BLaER1 treated with 17β-estradiol and CSF1 and Interleukin-3, amounts not matched to agents 10 nM and 100 nM (cell line): ENCODE measurements around the gene AMPD3.
A peak's percentile ranks its signal among the peaks of the same experiment; 100 is the strongest.

Experiments used
- H3K27ac ChIP-seq, 11 experiments: shearing (Covaris generic); formaldehyde crosslinking; 2 replicates each; pipeline ENCODE4 v1.8.1; 2022
- H3K27me3 ChIP-seq, 11 experiments: shearing (Covaris generic); formaldehyde crosslinking; 2 replicates each; pipeline ENCODE4 v1.8.1; 2022
- H3K36me3 ChIP-seq, 11 experiments: shearing (Covaris generic); formaldehyde crosslinking; 2 replicates each; pipeline ENCODE4 v1.8.1; 2022
- H3K4me1 ChIP-seq, 10 experiments: shearing (Covaris generic); formaldehyde crosslinking; 2 replicates each; pipeline ENCODE4 v1.8.1; 2022
- H3K4me2 ChIP-seq, 11 experiments: shearing (Covaris generic); formaldehyde crosslinking; 2 replicates each; pipeline ENCODE4 v1.8.1; 2022
- H3K4me3 ChIP-seq, 10 experiments: shearing (Covaris generic); formaldehyde crosslinking; 2 replicates each; pipeline ENCODE4 v1.8.1; 2022
- H3K9ac ChIP-seq, 11 experiments: shearing (Covaris generic); formaldehyde crosslinking; 2 replicates each; pipeline ENCODE4 v1.8.1; 2022
- H3K9me3 ChIP-seq, 11 experiments: shearing (Covaris generic); formaldehyde crosslinking; replicated peaks in 1 of 11; 2 replicates each; pipeline ENCODE4 v1.8.1; 2022
- H4K20me1 ChIP-seq, 11 experiments: shearing (Covaris generic); formaldehyde crosslinking; 2 replicates each; pipeline ENCODE4 v1.8.1; 2022
- Cebpa-rat ChIP-seq, 11 experiments: shearing (Covaris generic); IDR thresholded peaks; 2 replicates each; pipeline ENCODE4 v1.8.1; 2022

Gene AMPD3

DNA sequence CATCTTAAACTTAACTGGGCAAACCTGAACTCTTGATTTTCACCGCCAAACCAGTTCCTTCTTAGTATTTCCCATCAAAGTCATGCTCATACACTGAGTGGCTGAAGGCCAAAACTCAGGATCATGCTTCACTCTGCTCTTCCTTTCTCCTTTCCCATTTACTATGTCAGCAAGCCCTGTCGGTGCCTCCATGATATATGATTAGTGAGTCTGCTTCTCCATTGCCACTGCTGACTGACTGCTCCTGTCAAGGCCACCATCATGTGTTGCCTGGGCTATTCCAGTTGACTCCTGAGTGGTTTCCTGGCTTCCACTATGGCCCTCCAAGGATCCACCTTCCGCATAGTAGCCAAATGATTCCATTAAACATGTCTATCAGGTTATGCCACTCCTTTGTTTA is 42.8 kb upstream of the AMPD3 start:
- Histone ChIP-seq H4K20me1 (no peaks in the 10 kb centered on the region), H3K9me3 (no peaks in the 10 kb centered on the region), H3K27ac (peak overlapping the region in 2 of 11 experiments; percentile 19 to 94; a peak in 2 of 22 replicates), H3K27me3 (no peaks in the 10 kb centered on the region), H3K4me2 (peak overlapping the region in 6 of 11 experiments; percentile 10 to 94 (median 90); a peak in 11 of 22 replicates), H3K9ac (no peak overlapping the region), H3K4me1 (peaks cover 55 to 95% (median 87%) of the 10 kb centered on the region in 10 experiments), H3K4me3 (no peak overlapping the region), H3K36me3 (no peaks in the 10 kb centered on the region)
- no peak for TF ChIP-seq Cebpa-rat (IDR thresholded peaks at IDR 0.05)

- Histone ChIP-seq H3K36me3 (no peaks in the 10 kb centered on the region), H3K4me2 (peak overlapping the region; percentile 84 to 94 (median 90)), H3K27ac (peak overlapping the region in 10 of 11 experiments; percentile 70 to 94 (median 88); a peak in 20 of 22 replicates), H3K9ac (peak overlapping the region in 10 of 11 experiments; percentile 68 to 81 (median 78); a peak in 15 of 22 replicates), H3K27me3 (no peaks in the 10 kb centered on the region), H3K9me3 (no peaks in the 10 kb centered on the region), H4K20me1 (no peaks in the 10 kb centered on the region), H3K4me3 (peak overlapping the region in 4 of 10 experiments; percentile 33 to 56 (median 46); a peak in 5 of 20 replicates), H3K4me1 (peaks cover 59 to 88% (median 81%) of the 10 kb centered on the region in 10 experiments)
- no peak for TF ChIP-seq Cebpa-rat (IDR thresholded peaks at IDR 0.05)
These were observed 41.8 kb upstream of the AMPD3 start for GRCh38 chr11:10413268-10413667.

DNA sequence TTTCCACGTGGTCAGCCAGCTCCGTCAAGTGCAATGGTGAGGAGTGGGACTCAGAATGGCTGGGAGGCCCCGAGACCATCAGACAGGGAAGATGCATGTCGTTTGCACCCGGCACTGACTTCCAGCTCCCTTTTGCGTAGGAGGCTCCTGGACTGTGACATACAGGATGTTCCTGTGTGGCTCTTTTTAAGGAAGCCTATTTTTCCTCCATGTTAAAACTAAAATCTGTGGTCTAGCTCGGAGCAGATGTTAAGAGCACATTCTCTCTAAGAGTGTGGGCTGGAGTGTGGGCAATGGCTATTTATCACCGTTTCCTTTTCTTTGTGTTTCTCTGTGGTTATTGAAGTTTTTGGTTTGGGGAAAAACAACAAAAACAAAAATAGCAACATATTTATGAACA is 40.9 kb upstream of the AMPD3 start:
- Histone ChIP-seq H3K4me1 (peaks cover 63 to 87% (median 77%) of the 10 kb centered on the region in 10 experiments), H3K27me3 (no peaks in the 10 kb centered on the region), H3K9me3 (no peaks in the 10 kb centered on the region), H3K27ac (peak overlapping the region; percentile 70 to 94 (median 87)), H3K36me3 (no peaks in the 10 kb centered on the region), H3K4me2 (peak overlapping the region; percentile 84 to 94 (median 90)), H3K9ac (peak overlapping the region; percentile 68 to 81 (median 78); a peak in 21 of 22 replicates), H3K4me3 (peak overlapping the region; percentile 29 to 56 (median 40); a peak in 16 of 20 replicates), H4K20me1 (no peaks in the 10 kb centered on the region)
- no peak for TF ChIP-seq Cebpa-rat (IDR thresholded peaks at IDR 0.05)

DNA sequence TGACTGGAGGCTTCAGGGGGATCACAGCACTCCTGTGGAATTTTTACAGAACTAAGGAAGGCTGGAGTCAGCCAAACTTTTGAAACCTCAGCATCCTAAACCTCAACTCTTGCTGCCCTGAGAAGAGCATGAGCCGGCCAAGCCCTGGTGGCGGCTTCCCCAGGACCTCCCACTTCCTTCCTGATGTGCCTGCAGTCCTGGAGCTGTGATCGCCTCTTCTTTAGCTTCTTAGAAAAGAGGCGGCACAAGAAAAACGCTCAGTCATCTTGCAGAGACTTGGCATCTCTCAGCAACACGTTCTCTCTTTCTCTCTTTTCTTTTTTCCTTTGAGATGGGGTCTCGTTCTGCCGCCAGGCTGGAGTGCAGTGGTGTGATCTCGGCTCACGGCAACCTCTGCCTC is 40.4 kb upstream of the AMPD3 start:
- H3K9me3 ChIP-seq: no peaks in the 10 kb centered on the region
- no peaks in the 10 kb centered on the region for H4K20me1 ChIP-seq
- TF ChIP-seq Cebpa-rat (IDR thresholded peaks at IDR 0.05): peak in 3 of 11 experiments; percentile 22 to 44 (median 31); a peak in 1 of 22 replicates
- H3K4me3 ChIP-seq: peak overlapping the region; percentile 29 to 56 (median 42); a peak in 15 of 20 replicates
- H3K4me1 ChIP-seq: peaks cover 58 to 82% (median 72%) of the 10 kb centered on the region in 10 experiments
- H3K27ac ChIP-seq: peak overlapping the region; percentile 70 to 94 (median 87)
- H3K4me2 ChIP-seq: peak overlapping the region; percentile 84 to 94 (median 90)
- no peaks in the 10 kb centered on the region for H3K27me3 ChIP-seq
- H3K9ac ChIP-seq: peak overlapping the region; percentile 70 to 81 (median 78); a peak in 21 of 22 replicates
- no peaks in the 10 kb centered on the region for H3K36me3 ChIP-seq

DNA sequence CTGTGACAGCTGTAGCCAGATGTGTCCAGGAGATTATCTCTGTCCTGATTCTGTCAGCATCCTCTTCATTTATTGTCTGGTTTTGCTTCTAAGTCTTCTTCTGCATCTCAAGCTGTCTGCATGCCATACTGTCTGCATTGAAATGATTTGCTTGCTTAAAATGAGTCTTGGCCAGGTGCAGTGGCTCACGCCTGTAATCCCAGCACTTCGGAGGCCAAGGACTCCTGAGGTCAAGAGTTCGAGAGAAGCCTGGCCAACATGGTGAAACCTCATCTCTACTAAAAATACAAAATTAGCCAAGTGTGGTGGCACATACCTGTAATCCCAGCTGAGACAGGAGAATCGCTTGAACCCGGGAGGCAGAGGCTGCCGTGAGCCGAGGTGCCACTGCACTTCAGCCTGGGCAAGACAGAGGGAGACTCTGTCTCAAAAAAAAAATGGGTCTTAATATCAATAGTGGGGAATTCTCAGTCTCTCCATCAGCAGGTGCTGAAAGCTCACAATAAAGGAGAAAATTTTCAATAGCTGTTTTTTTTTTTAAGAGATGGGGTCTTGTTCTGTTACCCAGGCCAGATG is 39.2 kb upstream of the AMPD3 start:
- Histone ChIP-seq H3K9ac (peak overlapping the region in 7 of 11 experiments; percentile 70 to 81 (median 78); a peak in 8 of 22 replicates), H3K4me1 (peaks cover 51 to 69% (median 59%) of the 10 kb centered on the region in 10 experiments), H3K4me2 (peak overlapping the region; percentile 84 to 94 (median 90)), H3K4me3 (peak overlapping the region in 1 of 10 experiments; percentile 44; a peak in 1 of 20 replicates), H3K9me3 (peaks cover 0 to under 1% (median 0%) of the 10 kb centered on the region in 11 experiments; a peak in 1 of 22 replicates), H3K36me3 (no peaks in the 10 kb centered on the region), H3K27me3 (no peaks in the 10 kb centered on the region), H3K27ac (peak overlapping the region; percentile 70 to 94 (median 87); a peak in 19 of 22 replicates), H4K20me1 (no peaks in the 10 kb centered on the region)
- TF ChIP-seq Cebpa-rat (IDR thresholded peaks at IDR 0.05): no peak

- no peaks in the 10 kb centered on the region for H3K27me3 ChIP-seq
- H3K9me3 ChIP-seq: peaks cover 7 to 18% (median 13%) of the 10 kb centered on the region in 11 experiments; a peak in 16 of 22 replicates
- no peak overlapping the region for H3K4me3 ChIP-seq
- no peaks in the 10 kb centered on the region for H4K20me1 ChIP-seq
- no peak for TF ChIP-seq Cebpa-rat (IDR thresholded peaks at IDR 0.05)
- H3K27ac ChIP-seq: no peak overlapping the region; a peak in 1 of 22 replicates
- H3K4me1 ChIP-seq: peaks cover 34 to 47% (median 44%) of the 10 kb centered on the region in 10 experiments
- H3K36me3 ChIP-seq: no peaks in the 10 kb centered on the region
- peak overlapping the region in 4 of 11 experiments; percentile 3 to 41 (median 18); a peak in 8 of 22 replicates for H3K4me2 ChIP-seq
- no peak overlapping the region for H3K9ac ChIP-seq
These were observed 36.7 kb upstream of the AMPD3 start for GRCh38 chr11:10418259-10418949.

DNA sequence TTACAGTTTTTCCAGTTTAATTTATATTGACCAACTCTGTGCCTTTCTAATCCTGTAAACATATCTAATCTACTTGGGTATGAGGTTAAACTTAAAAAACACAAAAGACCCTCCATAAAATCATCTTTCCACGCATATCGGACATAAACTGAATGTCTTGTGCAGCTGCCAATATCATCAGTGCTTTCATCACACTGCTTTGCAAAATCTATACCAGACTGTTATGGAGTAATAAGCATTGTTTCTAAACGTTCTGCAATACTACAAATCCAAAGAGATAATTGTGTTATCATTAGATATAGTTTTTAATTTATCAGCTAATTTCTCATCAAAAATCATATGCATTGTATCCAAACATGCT is 36.1 kb upstream of the AMPD3 start:
- TF ChIP-seq Cebpa-rat (IDR thresholded peaks at IDR 0.05): no peak

DNA sequence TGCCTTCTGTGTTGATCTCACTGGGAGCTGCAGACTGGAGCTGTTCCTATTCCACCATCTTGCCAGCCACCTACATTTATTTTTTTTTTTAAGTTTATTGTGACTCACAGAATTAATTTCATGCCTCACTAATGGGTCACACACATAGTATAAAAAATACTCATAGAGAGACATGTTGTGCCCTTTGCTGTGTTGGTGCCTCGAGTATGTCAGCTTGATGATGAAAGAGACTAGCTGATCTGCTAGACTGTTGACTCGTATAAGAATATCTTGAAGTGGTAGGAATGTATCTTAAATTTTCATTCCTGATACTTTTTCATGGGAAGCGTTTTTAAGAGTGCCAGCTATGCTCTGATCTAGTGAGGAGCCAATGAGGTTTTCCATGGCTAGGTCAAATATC is 28.6 kb upstream of the AMPD3 start:
- H3K4me1 ChIP-seq: no peaks in the 10 kb centered on the region
- no peak for TF ChIP-seq Cebpa-rat (IDR thresholded peaks at IDR 0.05)
- no peak overlapping the region for H3K27ac ChIP-seq
- no peaks in the 10 kb centered on the region for H3K36me3 ChIP-seq
- H3K4me3 ChIP-seq: no peak overlapping the region
- peaks cover 23 to 56% (median 33%) of the 10 kb centered on the region in 11 experiments for H3K9me3 ChIP-seq
- no peaks in the 10 kb centered on the region for H3K27me3 ChIP-seq
- no peak overlapping the region for H3K4me2 ChIP-seq
- no peaks in the 10 kb centered on the region for H4K20me1 ChIP-seq
- no peak overlapping the region for H3K9ac ChIP-seq

More for the DNA sequence above, 36.1 kb upstream of the AMPD3 start:
- Histone ChIP-seq H3K9ac (no peak overlapping the region), H3K27ac (no peak overlapping the region; a peak in 1 of 22 replicates), H3K4me2 (peak overlapping the region in 4 of 11 experiments; percentile 3 to 41 (median 18); a peak in 7 of 22 replicates), H3K27me3 (no peaks in the 10 kb centered on the region), H3K4me1 (peaks cover 29 to 41% (median 38%) of the 10 kb centered on the region in 10 experiments), H3K9me3 (peaks cover 7 to 23% (median 13%) of the 10 kb centered on the region in 11 experiments; a peak in 16 of 22 replicates), H4K20me1 (no peaks in the 10 kb centered on the region), H3K4me3 (no peak overlapping the region), H3K36me3 (no peaks in the 10 kb centered on the region)

GRCh38 chr11:10428453-10428852 is 26.6 kb upstream of the AMPD3 start:
- Histone ChIP-seq H3K27me3 (no peaks in the 10 kb centered on the region), H3K4me3 (no peak overlapping the region), H3K27ac (no peak overlapping the region), H3K36me3 (no peaks in the 10 kb centered on the region), H3K9me3 (peaks cover 21 to 58% (median 34%) of the 10 kb centered on the region in 11 experiments), H3K9ac (no peak overlapping the region), H3K4me2 (no peak overlapping the region), H3K4me1 (no peaks in the 10 kb centered on the region), H4K20me1 (no peaks in the 10 kb centered on the region)
- TF ChIP-seq Cebpa-rat (IDR thresholded peaks at IDR 0.05): no peak
